ENCODE measurements around the gene ATP13A1. TPM values are rescaled to one million over a fixed set of nuclear protein-coding genes. Genes with fewer than 3 reads are reported as not detected.

The ATP13A1 gene
- total RNA-seq, 4 donors from 2014 or later: 33.4 to 272 (median 109) TPM

GRCh38 chr19:19696386-19696785 lies 32.9 kb upstream of the ATP13A1 start:
- TF ChIP-seq, protein P1, sequence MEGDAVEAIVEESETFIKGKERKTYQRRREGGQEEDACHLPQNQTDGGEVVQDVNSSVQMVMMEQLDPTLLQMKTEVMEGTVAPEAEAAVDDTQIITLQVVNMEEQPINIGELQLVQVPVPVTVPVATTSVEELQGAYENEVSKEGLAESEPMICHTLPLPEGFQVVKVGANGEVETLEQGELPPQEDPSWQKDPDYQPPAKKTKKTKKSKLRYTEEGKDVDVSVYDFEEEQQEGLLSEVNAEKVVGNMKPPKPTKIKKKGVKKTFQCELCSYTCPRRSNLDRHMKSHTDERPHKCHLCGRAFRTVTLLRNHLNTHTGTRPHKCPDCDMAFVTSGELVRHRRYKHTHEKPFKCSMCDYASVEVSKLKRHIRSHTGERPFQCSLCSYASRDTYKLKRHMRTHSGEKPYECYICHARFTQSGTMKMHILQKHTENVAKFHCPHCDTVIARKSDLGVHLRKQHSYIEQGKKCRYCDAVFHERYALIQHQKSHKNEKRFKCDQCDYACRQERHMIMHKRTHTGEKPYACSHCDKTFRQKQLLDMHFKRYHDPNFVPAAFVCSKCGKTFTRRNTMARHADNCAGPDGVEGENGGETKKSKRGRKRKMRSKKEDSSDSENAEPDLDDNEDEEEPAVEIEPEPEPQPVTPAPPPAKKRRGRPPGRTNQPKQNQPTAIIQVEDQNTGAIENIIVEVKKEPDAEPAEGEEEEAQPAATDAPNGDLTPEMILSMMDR (IDR thresholded peaks at IDR 0.05; ENCODE audit: low read depth): no peak

DNA sequence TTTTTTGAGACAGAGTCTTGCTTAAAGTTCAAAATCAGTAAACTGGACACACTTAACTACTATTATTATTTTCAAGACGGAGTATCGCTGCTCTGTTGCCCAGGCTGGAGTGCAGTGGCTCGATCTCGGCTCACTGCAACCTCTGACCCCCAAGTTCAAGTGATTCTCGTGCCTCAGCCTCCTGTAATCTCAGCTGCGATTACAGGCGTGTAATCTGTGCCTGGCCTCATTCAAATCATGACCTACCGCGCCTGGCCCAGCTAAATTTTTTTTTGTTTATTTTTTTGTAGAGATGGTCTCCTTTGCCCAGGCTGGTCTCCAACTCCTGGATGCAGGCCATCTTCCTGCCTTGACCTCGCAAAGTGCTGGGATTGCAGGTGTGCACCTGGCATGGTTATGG lies 28.2 kb upstream of the ATP13A1 start:
- TF ChIP-seq, protein P1 (IDR thresholded peaks at IDR 0.05; ENCODE audit: low read depth): no peak

- TF ChIP-seq, protein P1 (IDR thresholded peaks at IDR 0.05; ENCODE audit: low read depth): no peak
These were observed 23.6 kb upstream of the ATP13A1 start for GRCh38 chr19:19687090-19687489.

GRCh38 chr19:19686580-19686979 lies 23.1 kb upstream of the ATP13A1 start:
- TF ChIP-seq, protein P1 (IDR thresholded peaks at IDR 0.05; ENCODE audit: low read depth): no peak

DNA sequence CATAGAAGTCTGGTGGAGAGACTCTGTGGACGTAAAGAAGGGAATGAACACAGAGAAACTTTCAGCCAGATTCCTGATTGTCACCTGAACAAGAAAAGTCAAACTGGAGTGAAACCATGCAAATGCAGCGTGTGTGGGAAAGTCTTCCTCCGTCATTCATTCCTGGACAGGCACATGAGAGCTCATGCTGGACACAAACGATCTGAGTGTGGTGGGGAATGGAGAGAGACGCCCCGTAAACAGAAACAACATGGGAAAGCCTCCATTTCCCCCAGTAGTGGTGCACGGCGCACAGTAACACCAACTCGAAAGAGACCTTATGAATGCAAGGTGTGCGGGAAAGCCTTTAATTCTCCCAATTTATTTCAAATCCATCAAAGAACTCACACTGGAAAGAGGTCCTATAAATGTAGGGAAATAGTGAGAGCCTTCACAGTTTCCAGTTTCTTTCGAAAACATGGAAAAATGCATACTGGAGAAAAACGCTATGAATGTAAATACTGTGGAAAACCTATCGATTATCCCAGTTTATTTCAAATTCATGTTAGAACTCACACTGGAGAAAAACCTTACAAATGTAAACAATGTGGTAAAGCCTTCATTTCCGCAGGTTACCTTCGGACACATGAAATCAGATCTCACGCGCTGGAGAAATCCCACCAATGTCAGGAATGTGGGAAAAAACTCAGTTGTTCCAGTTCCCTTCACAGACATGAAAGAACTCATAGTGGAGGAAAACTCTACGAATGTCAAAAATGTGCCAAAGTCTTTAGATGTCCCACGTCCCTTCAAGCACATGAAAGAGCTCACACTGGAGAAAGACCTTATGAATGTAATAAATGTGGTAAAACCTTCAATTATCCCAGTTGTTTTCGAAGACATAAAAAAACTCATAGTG lies 15.9 kb upstream of the ATP13A1 start:
- TF ChIP-seq, protein P1 (IDR thresholded peaks at IDR 0.05; ENCODE audit: low read depth): no peak

DNA sequence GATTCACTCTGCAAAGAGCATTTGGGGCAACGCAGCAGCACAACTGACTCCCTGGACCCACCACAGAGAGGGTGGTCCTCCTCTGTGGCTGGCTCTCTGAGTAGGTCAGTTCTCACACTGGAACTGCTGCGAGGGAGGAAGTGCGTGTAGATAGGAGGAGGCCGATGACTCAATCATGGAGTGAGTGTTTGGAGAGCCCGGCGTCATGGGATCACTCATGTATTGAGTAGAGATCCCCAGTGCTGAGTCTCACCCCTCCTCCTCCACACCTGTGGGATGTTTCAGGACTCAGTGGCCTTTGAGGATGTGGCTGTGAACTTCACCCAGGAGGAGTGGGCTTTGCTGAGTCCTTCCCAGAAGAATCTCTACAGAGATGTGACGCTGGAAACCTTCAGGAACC lies 14.1 kb upstream of the ATP13A1 start:
- TF ChIP-seq, protein P1 (IDR thresholded peaks at IDR 0.05; ENCODE audit: low read depth): no peak

DNA sequence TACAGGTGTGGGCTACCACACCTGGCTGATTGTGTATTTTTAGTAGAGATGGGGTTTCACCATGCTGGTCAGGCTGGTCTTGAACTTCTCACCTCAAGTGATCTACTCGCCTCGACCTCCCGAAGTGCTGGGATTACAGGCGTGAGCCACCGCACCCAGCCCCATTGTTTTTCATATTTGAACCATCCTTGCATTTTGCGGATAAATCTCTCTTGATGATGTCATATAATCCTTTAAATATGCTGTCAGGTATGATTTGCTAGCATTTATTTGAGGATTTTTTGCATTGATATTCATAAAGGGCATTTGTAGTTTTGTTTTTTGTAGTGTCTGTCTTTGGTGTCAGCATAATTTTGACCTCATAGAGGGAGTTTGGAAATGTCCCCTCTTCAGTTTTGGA lies 10.8 kb upstream of the ATP13A1 start:
- TF ChIP-seq, protein P1 (IDR thresholded peaks at IDR 0.05; ENCODE audit: low read depth): no peak
